ENCODE measurements around the gene RAB44. TPM values are rescaled to one million over a fixed set of nuclear protein-coding genes. Genes with fewer than 3 reads are reported as not detected.

Gene RAB44
- total RNA-seq, 1 experiment from 2014 or later: 0.09 TPM

- no peak for DNase-seq (ENCODE audit: unreplicated experiment)
- H3K27ac Mint-ChIP-seq (ENCODE audit: low read depth, unreplicated experiment): no peak overlapping the region
- BruUV-seq (replicated peaks): no TSS peak
- no peaks in the 10 kb centered on the region for H3K36me3 Mint-ChIP-seq (ENCODE audit: insufficient read depth, unreplicated experiment)
- POLR2A ChIA-PET: interaction anchor here (0.6 kb wide), 1 partner anchor 796 kb away, joined by 3 read pairs; no protein-coding TSS in a partner anchor
- intact Hi-C loops (cut with micrococcal nuclease): loop anchor here (1.0 kb wide), 8 partner anchors 17 to 444 kb away; partner anchors contain the start of gene C6orf89
- CTCF ChIA-PET: interaction anchor here (0.8 to 7.7 kb wide), 13 partner anchors 7 to 252 kb away, joined by 3 to 64 read pairs (median 5); no protein-coding TSS in a partner anchor
- peaks cover 17% of the 10 kb centered on the region for H3K4me1 Mint-ChIP-seq (ENCODE audit: insufficient read depth, unreplicated experiment)
- no peak for TF ChIP-seq CTCF (IDR thresholded peaks at IDR 0.05; ENCODE audit: unreplicated experiment)
- no peak overlapping the region for H3K4me3 Mint-ChIP-seq (ENCODE audit: unreplicated experiment)
- no peaks in the 10 kb centered on the region for H3K27me3 Mint-ChIP-seq (ENCODE audit: insufficient read depth, unreplicated experiment)
- no peaks in the 10 kb centered on the region for H3K9me3 Mint-ChIP-seq (ENCODE audit: unreplicated experiment)
These were observed 68.8 kb downstream of the RAB44 start for GRCh38 chr6:36766399-36766945.

DNA sequence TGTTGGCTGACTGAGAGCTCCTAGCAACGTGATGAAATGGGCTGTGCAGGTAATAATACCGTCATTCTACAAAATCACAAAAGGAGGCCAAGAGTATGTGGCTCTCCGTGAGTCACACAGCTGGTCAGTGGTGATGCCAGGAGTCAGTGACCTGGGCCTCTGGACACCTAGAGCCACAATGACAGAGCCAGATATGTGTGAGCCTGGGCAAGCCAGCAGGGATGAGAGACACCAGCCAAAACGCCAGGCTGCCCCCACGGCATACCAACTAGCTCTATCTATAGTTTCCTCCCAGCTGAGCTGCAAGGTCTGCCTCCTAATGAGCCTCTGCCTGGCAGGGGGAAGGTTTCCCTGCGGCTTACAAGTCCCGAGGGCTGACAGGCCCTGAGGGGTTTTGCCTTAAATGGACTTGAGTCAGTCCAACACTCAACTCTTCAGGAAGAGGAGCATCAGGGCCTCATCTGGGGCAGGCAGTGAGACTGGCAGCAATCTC is 71.6 kb downstream of the RAB44 start:
- CTCF ChIA-PET: interaction anchor here (0.5 to 7.7 kb wide), 8 partner anchors 10 to 249 kb away, joined by 3 to 42 read pairs (median 5); no protein-coding TSS in a partner anchor

GRCh38 chr6:36769676-36770499 is 72.3 kb downstream of the RAB44 start:
- intact Hi-C loops (cut with micrococcal nuclease): no loop called here
- Mint-ChIP-seq H3K36me3 (ENCODE audit: insufficient read depth, unreplicated experiment) (no peaks in the 10 kb centered on the region), H3K27ac (ENCODE audit: low read depth, unreplicated experiment) (peak overlapping the region; percentile 11), H3K4me1 (ENCODE audit: insufficient read depth, unreplicated experiment) (peaks cover 17% of the 10 kb centered on the region), H3K27me3 (ENCODE audit: insufficient read depth, unreplicated experiment) (no peaks in the 10 kb centered on the region), H3K9me3 (ENCODE audit: unreplicated experiment) (no peaks in the 10 kb centered on the region), H3K4me3 (ENCODE audit: unreplicated experiment) (no peak overlapping the region)
- no TSS peak for BruUV-seq (replicated peaks)
- ChIA-PET CTCF (interaction anchor here (0.5 to 7.7 kb wide), 6 partner anchors 11 to 281 kb away, joined by 3 to 42 read pairs (median 4); no protein-coding TSS in a partner anchor), POLR2A (no interaction called here)
- TF ChIP-seq CTCF (IDR thresholded peaks at IDR 0.05; ENCODE audit: unreplicated experiment): no peak
- DNase-seq (ENCODE audit: unreplicated experiment): peak; percentile 30

More for the DNA sequence above, 71.6 kb downstream of the RAB44 start:
- POLR2A ChIA-PET: interaction anchor here (1.1 kb wide), 1 partner anchor 84 kb away, joined by 3 read pairs; no protein-coding TSS in a partner anchor
- TF ChIP-seq CTCF (IDR thresholded peaks at IDR 0.05; ENCODE audit: unreplicated experiment): no peak
- intact Hi-C loops (cut with micrococcal nuclease): no loop called here
- BruUV-seq (replicated peaks): no TSS peak
- H3K4me3 Mint-ChIP-seq (ENCODE audit: unreplicated experiment): no peak overlapping the region
- peak; percentile 32 for DNase-seq (ENCODE audit: unreplicated experiment)
- H3K4me1 Mint-ChIP-seq (ENCODE audit: insufficient read depth, unreplicated experiment): peaks cover 17% of the 10 kb centered on the region
- no peaks in the 10 kb centered on the region for H3K9me3 Mint-ChIP-seq (ENCODE audit: unreplicated experiment)
- no peaks in the 10 kb centered on the region for H3K36me3 Mint-ChIP-seq (ENCODE audit: insufficient read depth, unreplicated experiment)
- H3K27ac Mint-ChIP-seq (ENCODE audit: low read depth, unreplicated experiment): peak overlapping the region; percentile 27
- H3K27me3 Mint-ChIP-seq (ENCODE audit: insufficient read depth, unreplicated experiment): no peaks in the 10 kb centered on the region

DNA sequence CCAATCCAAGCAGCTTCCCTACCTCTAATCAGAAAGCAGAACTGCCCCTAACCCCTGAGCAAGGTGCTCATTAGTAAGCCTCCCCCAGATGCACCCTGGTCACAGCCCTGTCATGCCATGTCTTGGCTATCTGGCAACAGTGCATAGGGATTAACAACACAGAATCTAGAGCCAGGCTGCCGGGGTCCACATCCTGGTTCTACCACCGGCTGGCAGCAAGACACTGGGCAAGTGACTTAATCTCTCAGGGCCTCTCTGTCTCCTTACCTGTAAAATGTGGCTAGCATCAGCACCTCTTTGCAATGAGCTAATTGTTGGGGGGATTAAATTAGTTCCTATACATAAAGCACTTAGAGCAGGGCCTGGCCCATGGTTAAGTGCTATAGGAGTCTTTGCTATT is 73.5 kb downstream of the RAB44 start:
- H3K27ac Mint-ChIP-seq (ENCODE audit: low read depth, unreplicated experiment): no peak overlapping the region
- no peaks in the 10 kb centered on the region for H3K9me3 Mint-ChIP-seq (ENCODE audit: unreplicated experiment)
- ChIA-PET CTCF (interaction anchor here (0.6 kb wide), 1 partner anchor 81 kb away, joined by 3 read pairs; no protein-coding TSS in a partner anchor), POLR2A (no interaction called here)
- no peak for DNase-seq (ENCODE audit: unreplicated experiment)
- H3K36me3 Mint-ChIP-seq (ENCODE audit: insufficient read depth, unreplicated experiment): no peaks in the 10 kb centered on the region
- H3K4me1 Mint-ChIP-seq (ENCODE audit: insufficient read depth, unreplicated experiment): peaks cover 17% of the 10 kb centered on the region
- TF ChIP-seq CTCF (IDR thresholded peaks at IDR 0.05; ENCODE audit: unreplicated experiment): no peak
- no peak overlapping the region for H3K4me3 Mint-ChIP-seq (ENCODE audit: unreplicated experiment)
- intact Hi-C loops (cut with micrococcal nuclease): no loop called here
- no TSS peak for BruUV-seq (replicated peaks)
- peaks cover 4% of the 10 kb centered on the region for H3K27me3 Mint-ChIP-seq (ENCODE audit: insufficient read depth, unreplicated experiment)

All from MCF 10A (cell line).